ACC112 (cell line): Measurements from ENCODE around the gene TBC1D14.

ENCODE experiments used
- H2AFZ ChIP-seq: fragments of 200-600 bp; sonication (generic); one replicate; pipeline ENCODE4 v1.6.0; 2017; ENCODE audit warnings: antibody characterized with exemption, low read length; ENCODE audit not compliant: unreplicated experiment
- H3K27ac ChIP-seq: fragments of 200-600 bp; sonication (generic); 2 replicates; pipeline ENCODE4 v1.5.1; 2014; ENCODE audit warnings: low read depth, mild to moderate bottlenecking, antibody characterized with exemption, low read length, moderate library complexity
- H3K27me3 ChIP-seq: fragments of 200-600 bp; sonication (generic); 2 replicates; pipeline ENCODE4 v1.6.1; 2014; ENCODE audit warnings: mild to moderate bottlenecking, antibody characterized with exemption, low read length, moderate library complexity, mixed read lengths; ENCODE audit not compliant: insufficient read depth
- H3K36me3 ChIP-seq: fragments of 200-600 bp; sonication (generic); 2 replicates; pipeline ENCODE4 v1.6.1; 2016; ENCODE audit warnings: mild to moderate bottlenecking, antibody characterized with exemption, low read length, moderate library complexity, mixed read lengths; ENCODE audit not compliant: insufficient read depth
- H3K4me1 ChIP-seq: fragments of 200-600 bp; sonication (generic); one replicate; pipeline ENCODE4 v1.6.1; 2016; ENCODE audit warnings: low read length, mixed read lengths; ENCODE audit not compliant: insufficient read depth, unreplicated experiment, control insufficient read depth
- H3K4me3 ChIP-seq: fragments of 200-600 bp; sonication (generic); 2 replicates; pipeline ENCODE4 v1.5.1; 2014; ENCODE audit warnings: mild to moderate bottlenecking, low read depth, low read length
- H3K79me2 ChIP-seq: fragments of 200-600 bp; sonication (generic); one replicate; pipeline ENCODE4 v1.6.0; 2016; ENCODE audit warnings: low read length; ENCODE audit not compliant: control insufficient read depth, unreplicated experiment, insufficient read depth

TBC1D14 gene

DNA sequence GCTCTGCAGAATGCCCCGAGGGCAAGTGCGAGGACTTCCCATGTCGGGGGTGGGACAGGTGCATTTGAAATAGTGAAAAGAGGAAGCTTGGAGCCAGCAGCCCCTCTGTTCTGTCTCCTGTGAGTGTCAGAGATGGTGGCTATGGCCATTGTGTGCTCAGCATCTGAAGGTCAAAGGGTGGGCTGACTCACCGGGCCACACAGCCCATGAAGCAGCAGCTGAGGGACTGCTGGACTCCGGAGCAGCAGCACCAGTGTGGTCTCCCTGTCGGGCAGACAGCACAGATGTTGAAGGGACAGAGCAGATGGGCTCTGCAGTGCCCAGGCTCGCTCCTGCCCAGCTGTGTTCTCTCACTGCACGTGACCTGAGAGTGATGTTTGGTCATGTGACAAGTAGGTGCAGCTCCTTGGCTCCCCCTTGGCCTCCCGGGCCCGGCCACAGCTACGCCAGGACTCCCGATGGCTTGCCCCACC lies 53.5 kb downstream of the TBC1D14 start:
- Histone ChIP-seq H3K36me3 (no peaks in the 10 kb centered on the region), H3K27ac (no peak overlapping the region), H3K4me3 (no peak overlapping the region), H2AFZ (no peak overlapping the region), H3K27me3 (no peaks in the 10 kb centered on the region), H3K4me1 (peaks cover 4% of the 10 kb centered on the region), H3K79me2 (no peaks in the 10 kb centered on the region)

DNA sequence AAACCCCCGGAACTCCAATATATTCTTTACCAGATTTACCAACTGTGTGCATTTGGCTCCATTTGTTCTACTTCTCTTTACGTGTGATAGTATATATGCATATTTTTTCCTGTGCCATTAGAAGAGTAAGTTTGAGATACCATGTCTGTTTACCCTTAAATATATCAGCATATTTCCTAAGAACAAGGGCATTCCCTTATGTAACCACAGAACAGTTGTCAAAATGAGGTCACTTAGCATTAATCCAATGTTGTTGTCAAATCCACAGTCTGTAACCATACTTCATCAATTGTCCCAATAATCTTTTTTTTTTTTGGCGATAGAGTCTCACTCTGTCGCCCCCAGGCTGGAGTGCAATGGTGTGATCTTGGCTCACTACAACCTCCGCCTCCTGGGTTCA lies 55.2 kb downstream of the TBC1D14 start:
- peaks cover 4% of the 10 kb centered on the region for H3K4me1 ChIP-seq
- no peaks in the 10 kb centered on the region for H3K79me2 ChIP-seq
- no peak overlapping the region for H2AFZ ChIP-seq
- H3K27me3 ChIP-seq: no peaks in the 10 kb centered on the region
- no peaks in the 10 kb centered on the region for H3K36me3 ChIP-seq
- H3K27ac ChIP-seq: no peak overlapping the region
- no peak overlapping the region for H3K4me3 ChIP-seq

GRCh38 chr4:6965329-6965728 lies 55.7 kb downstream of the TBC1D14 start:
- H3K79me2 ChIP-seq: no peaks in the 10 kb centered on the region
- H3K4me1 ChIP-seq: peaks cover 4% of the 10 kb centered on the region
- no peak overlapping the region for H3K4me3 ChIP-seq
- H3K36me3 ChIP-seq: no peaks in the 10 kb centered on the region
- H2AFZ ChIP-seq: no peak overlapping the region
- no peak overlapping the region for H3K27ac ChIP-seq
- H3K27me3 ChIP-seq: no peaks in the 10 kb centered on the region

- no peak overlapping the region for H3K27ac ChIP-seq
- H3K27me3 ChIP-seq: no peaks in the 10 kb centered on the region
- no peak overlapping the region for H3K4me3 ChIP-seq
- no peak overlapping the region for H2AFZ ChIP-seq
- H3K36me3 ChIP-seq: no peaks in the 10 kb centered on the region
- peaks cover under 1% of the 10 kb centered on the region for H3K4me1 ChIP-seq
- no peaks in the 10 kb centered on the region for H3K79me2 ChIP-seq
These were observed 58.3 kb downstream of the TBC1D14 start for GRCh38 chr4:6967846-6968340.

DNA sequence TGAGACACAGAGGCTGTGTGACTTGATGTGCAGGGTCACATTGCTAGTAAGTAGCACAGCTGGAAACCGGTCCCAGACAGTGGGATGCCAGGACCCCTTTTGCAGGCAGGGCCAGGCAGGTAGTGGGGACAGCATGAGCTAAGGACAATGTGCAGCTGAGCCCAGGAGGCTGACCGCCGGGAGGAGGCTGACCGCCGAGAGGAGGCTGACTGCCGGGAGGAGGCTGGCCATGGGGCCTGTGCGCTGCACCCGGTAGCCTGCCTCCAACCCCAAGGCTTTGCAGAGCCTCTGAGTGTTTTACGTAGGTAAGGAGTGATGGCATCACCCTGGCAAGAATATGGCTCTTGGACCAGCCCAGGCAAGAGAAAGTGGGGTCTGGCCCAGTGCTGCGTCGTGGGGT lies 58.9 kb downstream of the TBC1D14 start:
- Histone ChIP-seq H3K4me3 (no peak overlapping the region), H3K79me2 (no peaks in the 10 kb centered on the region), H3K27ac (no peak overlapping the region), H3K36me3 (no peaks in the 10 kb centered on the region), H2AFZ (no peak overlapping the region), H3K27me3 (no peaks in the 10 kb centered on the region), H3K4me1 (no peaks in the 10 kb centered on the region)

DNA sequence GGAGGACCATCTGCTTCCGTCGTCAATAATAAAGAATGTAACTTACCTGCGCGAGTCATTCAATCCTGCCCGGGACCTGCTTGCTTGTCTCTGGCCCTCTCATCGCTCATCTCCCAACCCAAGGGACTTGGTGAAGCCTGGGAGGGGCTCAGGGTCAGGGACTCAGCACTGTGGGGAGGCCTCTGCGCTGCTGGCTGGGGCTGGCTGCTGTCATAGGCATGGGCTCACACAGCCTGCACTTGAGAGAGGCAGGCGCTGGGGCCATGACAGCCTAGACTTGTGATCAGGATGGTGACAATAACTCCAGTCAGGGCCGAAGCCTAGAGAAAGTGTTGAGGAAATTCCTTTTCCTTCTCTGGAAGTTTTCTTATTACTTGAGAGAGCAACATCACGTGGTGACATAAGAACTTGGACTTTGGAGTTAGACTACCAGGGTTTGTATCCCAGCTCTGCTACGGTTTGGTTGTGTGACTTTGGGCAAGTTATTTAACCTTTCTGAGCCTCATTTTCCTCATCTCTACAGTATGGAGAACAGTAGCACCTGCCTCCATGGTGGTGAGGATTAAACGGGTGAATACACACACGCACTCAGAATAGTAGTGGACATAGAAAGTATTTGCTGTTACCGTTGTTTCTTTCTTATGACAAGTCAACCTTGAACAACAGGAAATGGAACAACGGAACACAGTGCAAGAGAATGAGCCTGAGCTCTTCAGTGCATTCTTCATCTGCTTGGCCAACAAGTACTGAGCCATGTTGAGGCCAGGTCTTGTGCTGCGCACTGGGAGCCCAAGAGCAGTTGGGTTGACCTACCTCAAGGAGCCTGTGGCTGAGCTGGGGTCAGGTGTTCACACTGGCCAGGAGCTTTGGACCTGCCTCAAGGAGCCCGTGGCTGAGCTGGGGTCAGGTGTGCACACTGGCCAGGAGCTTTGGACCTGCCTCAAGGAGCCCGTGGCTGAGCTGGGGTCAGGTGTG lies 60.5 kb downstream of the TBC1D14 start:
- Histone ChIP-seq H3K27me3 (no peaks in the 10 kb centered on the region), H3K4me1 (peaks cover 3% of the 10 kb centered on the region), H3K27ac (no peak overlapping the region), H2AFZ (no peak overlapping the region), H3K36me3 (no peaks in the 10 kb centered on the region), H3K79me2 (no peaks in the 10 kb centered on the region), H3K4me3 (no peak overlapping the region)

GRCh38 chr4:6971536-6972374 lies 62.1 kb downstream of the TBC1D14 start:
- Histone ChIP-seq H2AFZ (no peak overlapping the region), H3K4me1 (peaks cover 3% of the 10 kb centered on the region), H3K79me2 (no peaks in the 10 kb centered on the region), H3K36me3 (no peaks in the 10 kb centered on the region), H3K4me3 (no peak overlapping the region), H3K27ac (no peak overlapping the region), H3K27me3 (no peaks in the 10 kb centered on the region)

DNA sequence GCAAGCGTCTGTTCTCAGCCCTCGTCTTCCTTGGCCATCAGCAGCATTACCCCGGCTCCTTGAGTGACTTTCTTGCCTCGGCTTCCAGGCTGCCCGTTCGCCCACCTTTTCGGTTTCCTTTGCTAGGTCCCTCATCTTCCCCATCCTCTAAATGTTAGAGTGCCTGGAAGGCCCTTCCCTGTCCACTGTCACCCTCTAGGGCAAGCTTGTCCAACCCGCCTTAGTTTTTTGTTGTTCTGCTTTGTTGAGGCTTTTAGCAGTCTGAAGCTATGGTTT lies 62.7 kb downstream of the TBC1D14 start:
- Histone ChIP-seq H3K27me3 (no peaks in the 10 kb centered on the region), H3K27ac (no peak overlapping the region), H3K4me3 (no peak overlapping the region), H3K79me2 (no peaks in the 10 kb centered on the region), H2AFZ (no peak overlapping the region), H3K4me1 (peaks cover 3% of the 10 kb centered on the region), H3K36me3 (no peaks in the 10 kb centered on the region)

GRCh38 chr4:6972911-6973310 lies 63.3 kb downstream of the TBC1D14 start:
- H3K4me3 ChIP-seq: no peak overlapping the region
- H3K79me2 ChIP-seq: no peaks in the 10 kb centered on the region
- H3K27me3 ChIP-seq: no peaks in the 10 kb centered on the region
- H3K4me1 ChIP-seq: peaks cover 3% of the 10 kb centered on the region
- no peaks in the 10 kb centered on the region for H3K36me3 ChIP-seq
- no peak overlapping the region for H2AFZ ChIP-seq
- no peak overlapping the region for H3K27ac ChIP-seq

DNA sequence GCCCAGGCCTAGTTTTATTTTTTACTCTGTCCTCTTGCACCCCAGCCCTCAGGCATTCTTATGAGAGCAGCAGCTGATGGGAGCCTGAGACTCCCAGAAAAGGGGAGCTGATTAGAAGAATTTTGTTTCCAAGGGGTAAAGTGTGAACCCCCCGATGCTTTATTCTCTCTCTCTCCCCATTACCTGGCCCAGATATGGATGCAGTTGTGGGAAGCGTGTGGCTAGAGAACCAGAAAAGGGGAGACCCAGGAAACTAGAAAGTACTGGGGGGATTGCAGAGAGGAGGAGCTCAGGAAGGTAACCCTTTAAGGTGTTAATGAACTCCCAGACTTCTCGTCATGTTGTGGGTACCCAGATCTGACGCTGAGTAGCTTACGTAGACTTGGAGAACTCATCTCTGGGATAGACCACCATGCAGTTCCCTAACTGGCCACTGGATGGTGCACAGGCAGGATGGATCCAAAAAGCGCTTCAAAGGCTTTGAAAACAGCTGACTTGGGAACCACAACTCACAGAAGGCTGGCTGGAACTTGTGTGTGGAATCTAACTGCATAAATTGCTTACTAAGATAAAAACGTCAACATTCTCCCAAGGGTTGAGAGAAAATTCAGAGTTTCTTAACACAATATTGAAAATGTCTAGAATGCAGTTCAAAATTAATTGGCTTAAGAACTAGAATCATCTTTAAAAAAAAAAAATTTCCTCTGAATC lies 64.7 kb downstream of the TBC1D14 start:
- Histone ChIP-seq H3K4me3 (no peak overlapping the region), H3K79me2 (no peaks in the 10 kb centered on the region), H3K27ac (no peak overlapping the region), H2AFZ (no peak overlapping the region), H3K27me3 (no peaks in the 10 kb centered on the region), H3K36me3 (no peaks in the 10 kb centered on the region), H3K4me1 (peaks cover 3% of the 10 kb centered on the region)
